GM23248 (cell line): Measurements from ENCODE around the gene CARD10. TPM values are rescaled to one million over a fixed set of nuclear protein-coding genes. Genes with fewer than 3 reads are reported as not detected.

Experiments used
- DNase-seq: peaks from one replicate; pipeline ENCODE4 v3.0.0-alpha.2; 2015
- H2AFZ ChIP-seq: fragments of 200-600 bp; sonication (generic); 2 replicates; pipeline ENCODE4 v1.6.1; 2016; ENCODE audit warnings: antibody characterized with exemption
- H3F3A ChIP-seq: fragments of 200-600 bp; sonication (generic); 2 replicates; pipeline ENCODE4 v1.6.1; 2016; ENCODE audit warnings: mild to moderate bottlenecking, antibody characterized with exemption, mixed run types; ENCODE audit not compliant: insufficient read depth
- H3K27ac ChIP-seq: fragments of 200-600 bp; sonication (generic); 2 replicates; pipeline ENCODE4 v1.5.1; 2016; ENCODE audit warnings: mild to moderate bottlenecking
- H3K27me3 ChIP-seq: fragments of 200-600 bp; sonication (generic); replicated peaks from 2 replicates; pipeline ENCODE4 v1.6.1; 2016; ENCODE audit warnings: mild to moderate bottlenecking; ENCODE audit not compliant: insufficient read depth
- H3K36me3 ChIP-seq: fragments of 200-600 bp; sonication (generic); 2 replicates; pipeline ENCODE4 v1.6.1; 2016; ENCODE audit warnings: low read depth, mild to moderate bottlenecking
- H3K4me1 ChIP-seq: fragments of 200-600 bp; sonication (generic); 2 replicates; pipeline ENCODE4 v1.6.1; 2016; ENCODE audit warnings: mild to moderate bottlenecking; ENCODE audit not compliant: insufficient read depth
- H3K4me2 ChIP-seq: fragments of 200-600 bp; sonication (generic); one replicate; pipeline ENCODE4 v1.6.1; 2016; ENCODE audit warnings: mild to moderate bottlenecking; ENCODE audit not compliant: unreplicated experiment
- H3K4me3 ChIP-seq: fragments of 200-600 bp; sonication (generic); 2 replicates; pipeline ENCODE4 v1.5.1; 2016; ENCODE audit warnings: mild to moderate bottlenecking
- H3K79me2 ChIP-seq: fragments of 200-600 bp; sonication (generic); 2 replicates; pipeline ENCODE4 v1.6.1; 2016; ENCODE audit warnings: mild to moderate bottlenecking; ENCODE audit not compliant: insufficient read depth
- H3K9ac ChIP-seq: fragments of 200-600 bp; sonication (generic); 2 replicates; pipeline ENCODE4 v1.6.1; 2016; ENCODE audit warnings: mild to moderate bottlenecking
- H3K9me2 ChIP-seq: fragments of 200-600 bp; sonication (generic); 2 replicates; pipeline ENCODE4 v1.6.1; 2016; ENCODE audit warnings: mixed run types, mild to moderate bottlenecking, moderate library complexity; ENCODE audit not compliant: insufficient read depth
- H3K9me3 ChIP-seq: fragments of 200-600 bp; sonication (generic); one replicate; pipeline ENCODE4 v1.6.1; 2017; ENCODE audit warnings: low read depth
- H4K20me1 ChIP-seq: fragments of 200-600 bp; sonication (generic); 2 replicates; pipeline ENCODE4 v1.6.0; 2016; ENCODE audit not compliant: insufficient read depth
- EZH2 ChIP-seq: fragments of 200-600 bp; sonication (generic); IDR thresholded peaks from 2 replicates; pipeline ENCODE4 v1.6.1; 2018; ENCODE audit warnings: antibody characterized with exemption, mild to moderate bottlenecking; ENCODE audit not compliant: insufficient read depth, poor library complexity, severe bottlenecking
- EZH2phosphoT487 ChIP-seq: fragments of 200-600 bp; sonication (generic); IDR thresholded peaks from 2 replicates; pipeline ENCODE4 v1.6.1; 2018; ENCODE audit warnings: antibody characterized with exemption, moderate library complexity, mild to moderate bottlenecking, low read depth; ENCODE audit not compliant: insufficient read depth
- WGBS, 2 experiments: methylation state at CpG; one replicate each; pipeline ENCODE4 v1.1.6; 2015 to 2017; ENCODE audit warnings: low lambda C conversion rate in 2 of 2, low coverage in 1 of 2; ENCODE audit errors: missing lambda C conversion rate in 2 of 2; 5-methylcytosine and 5-hydroxymethylcytosine counted together
- in situ Hi-C: fragments of 300-500 bp; cut with MboI; formaldehyde crosslinking; loops from 2 replicates; pipeline ENCODE4 v1.15.0; 2020
- polyA plus RNA-seq: library from polyadenylated mRNA; unstranded; fragments of >200 nt; fragmentation: Nextera tagmentation; extraction: Ambion mirVana; gene quantifications from 2 replicates; pipeline ENCODE4 v1.2.1, GENCODE V29; 2016
- total RNA-seq: library from RNA; depleted of rRNA; stranded (reverse); fragments of >200 nt; shearing (Covaris generic); gene quantifications from 2 replicates; pipeline ENCODE4 v1.2.3, GENCODE V29; 2014

The CARD10 gene
- total and polyA plus RNA-seq, 2 experiments from 2014 or later: 2.8 to 4.4 TPM

DNA sequence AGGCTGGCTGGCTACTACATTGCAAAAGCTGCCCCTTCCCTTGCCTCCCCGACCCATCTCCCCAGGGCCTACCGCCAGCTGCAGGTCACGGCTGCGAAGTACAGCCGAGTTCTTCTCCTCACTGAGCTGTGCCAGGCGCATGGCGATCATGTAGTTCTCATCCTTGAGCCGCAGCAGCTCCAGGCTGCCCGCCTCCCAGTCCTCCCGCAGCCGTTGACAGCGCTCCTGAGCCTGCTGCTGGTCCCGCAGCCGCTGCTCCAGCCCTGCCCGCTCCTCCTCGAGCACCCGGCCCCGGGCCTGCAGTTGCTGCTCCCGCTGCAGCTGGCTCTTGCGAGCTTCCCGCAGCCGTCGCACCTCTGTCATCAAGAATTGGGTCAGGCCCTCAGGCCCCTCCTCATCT is 3.3 kb downstream of the CARD10 start:
- no peak for DNase-seq
- H3K27ac ChIP-seq: no peak overlapping the region
- H3K4me1 ChIP-seq: peaks cover 11% of the 10 kb centered on the region
- no peak overlapping the region for H3K4me3 ChIP-seq
- H2AFZ ChIP-seq: no peak overlapping the region
- H3K36me3 ChIP-seq: no peaks in the 10 kb centered on the region
- H4K20me1 ChIP-seq: no peaks in the 10 kb centered on the region
- 83 to 86% methylated on average over 23 of the region's 23 CpGs for WGBS, 2 experiments
- H3K79me2 ChIP-seq: no peaks in the 10 kb centered on the region
- no peaks in the 10 kb centered on the region for H3K9me3 ChIP-seq
- H3K4me2 ChIP-seq: no peak overlapping the region
- no peaks in the 10 kb centered on the region for H3K9me2 ChIP-seq
- TF ChIP-seq EZH2phosphoT487: no peak
- no peak for TF ChIP-seq EZH2
- in situ Hi-C loops: no loop called here
- no peak overlapping the region for H3K9ac ChIP-seq
- peaks cover 12% of the 10 kb centered on the region; the same call in 1 of the 2 replicates for H3F3A ChIP-seq
- no peaks in the 10 kb centered on the region for H3K27me3 ChIP-seq

DNA sequence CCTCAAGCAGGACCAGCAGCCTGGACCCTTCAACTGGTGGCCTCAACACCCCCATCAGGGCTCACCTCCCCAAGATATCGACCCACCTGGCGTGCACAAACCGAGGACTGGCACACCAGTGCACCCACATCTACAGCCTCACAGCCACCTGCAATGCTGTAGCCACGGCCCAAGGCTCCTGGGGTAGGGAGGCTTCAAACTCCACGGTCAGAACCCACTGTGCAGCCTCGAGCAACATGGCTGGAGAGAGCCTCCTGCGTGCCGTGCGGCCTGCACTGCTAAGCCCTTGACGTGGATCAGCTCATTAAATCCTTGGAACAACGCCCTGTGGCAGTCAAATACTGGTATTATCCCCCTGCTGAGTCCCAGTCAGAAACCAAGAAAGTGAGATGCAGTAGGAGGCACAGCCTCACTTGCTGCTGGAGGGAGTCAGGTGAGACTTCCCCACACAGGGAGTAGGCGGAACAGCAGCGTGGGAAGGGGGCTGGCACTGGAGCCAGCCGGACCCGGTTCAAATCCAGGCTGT is 4.6 kb downstream of the CARD10 start:
- H3K4me1 ChIP-seq: peaks cover 11% of the 10 kb centered on the region
- H2AFZ ChIP-seq: no peak overlapping the region
- peaks cover 12% of the 10 kb centered on the region; the same call in 1 of the 2 replicates for H3F3A ChIP-seq
- 88 to 90% methylated on average over 15 of the region's 15 CpGs for WGBS, 2 experiments
- no peaks in the 10 kb centered on the region for H3K9me2 ChIP-seq
- TF ChIP-seq EZH2phosphoT487 (no peak), EZH2 (no peak)
- in situ Hi-C loops: no loop called here
- H3K9ac ChIP-seq: no peak overlapping the region
- H3K27me3 ChIP-seq: no peaks in the 10 kb centered on the region
- H4K20me1 ChIP-seq: no peaks in the 10 kb centered on the region
- H3K27ac ChIP-seq: no peak overlapping the region
- no peak overlapping the region for H3K4me2 ChIP-seq
- no peaks in the 10 kb centered on the region for H3K36me3 ChIP-seq
- H3K9me3 ChIP-seq: no peaks in the 10 kb centered on the region
- DNase-seq: no peak
- no peaks in the 10 kb centered on the region for H3K79me2 ChIP-seq
- H3K4me3 ChIP-seq: no peak overlapping the region

GRCh38 chr22:37511395-37512104 is 7.7 kb downstream of the CARD10 start:
- Histone ChIP-seq H3K27me3 (no peaks in the 10 kb centered on the region; the same call in 1 of the 2 replicates), H3K9me2 (no peaks in the 10 kb centered on the region), H3K9me3 (no peaks in the 10 kb centered on the region), H3K4me2 (peak overlapping the region; percentile 30), H4K20me1 (no peaks in the 10 kb centered on the region), H3K4me1 (peaks cover 11% of the 10 kb centered on the region), H2AFZ (no peak overlapping the region), H3F3A (peaks cover 12% of the 10 kb centered on the region; the same call in 1 of the 2 replicates), H3K27ac (no peak overlapping the region), H3K4me3 (no peak overlapping the region), H3K36me3 (no peaks in the 10 kb centered on the region), H3K79me2 (no peaks in the 10 kb centered on the region), H3K9ac (no peak overlapping the region)
- DNase-seq: no peak
- WGBS, 2 experiments: 91 to 94% methylated on average over 4 to 6 of the region's 6 CpGs
- in situ Hi-C loops: no loop called here
- TF ChIP-seq EZH2 (no peak), EZH2phosphoT487 (no peak)

DNA sequence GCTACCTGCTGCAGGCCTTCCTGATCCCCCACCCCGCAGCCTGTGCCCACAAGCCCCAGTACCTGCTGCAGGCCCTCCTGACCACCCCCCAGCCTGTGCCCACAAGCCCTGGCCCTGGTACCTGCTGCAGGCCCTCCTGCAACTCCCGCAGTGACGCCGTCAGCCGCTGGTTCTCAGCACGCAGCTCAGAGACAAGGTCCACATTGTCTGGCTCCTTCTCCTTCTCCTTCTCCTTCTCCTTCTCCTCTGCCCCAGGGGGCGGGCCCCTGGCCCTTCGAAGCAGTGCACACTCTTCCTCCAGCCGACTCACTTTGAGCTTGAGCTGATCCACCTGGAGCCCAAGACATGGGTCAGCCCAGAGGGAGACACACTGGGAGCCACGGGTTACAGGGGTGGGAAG is 9.1 kb downstream of the CARD10 start:
- Histone ChIP-seq H3K36me3 (no peaks in the 10 kb centered on the region), H3K9me2 (no peaks in the 10 kb centered on the region), H3K4me1 (peaks cover 11% of the 10 kb centered on the region), H3K27ac (no peak overlapping the region), H3K27me3 (no peaks in the 10 kb centered on the region; the same call in 1 of the 2 replicates), H3K4me3 (no peak overlapping the region), H3K79me2 (no peaks in the 10 kb centered on the region), H3K9me3 (no peaks in the 10 kb centered on the region), H3K9ac (no peak overlapping the region), H2AFZ (no peak overlapping the region), H4K20me1 (no peaks in the 10 kb centered on the region), H3K4me2 (no peak overlapping the region), H3F3A (peaks cover 12% of the 10 kb centered on the region; the same call in 1 of the 2 replicates)
- no peak for DNase-seq
- no peak for TF ChIP-seq EZH2phosphoT487
- no peak for TF ChIP-seq EZH2
- in situ Hi-C loops: no loop called here
- 85 to 88% methylated on average over 7 to 10 of the region's 10 CpGs for WGBS, 2 experiments
